K562 (cell line): Measurements from ENCODE around the gene GZMM. TPM values are rescaled to one million over a fixed set of nuclear protein-coding genes. Genes with fewer than 3 reads are reported as not detected.
A peak's percentile ranks its signal among the peaks of the same experiment; 100 is the strongest.

Experiments
- CREM ChIP-seq: IDR thresholded peaks from 2 replicates; pipeline ENCODE4 v1.6.1; 2014; ENCODE audit warnings: antibody characterized with exemption, low read depth
- EGR1 ChIP-seq: fragments of 450-650 bp; conservative IDR thresholded peaks from 2 replicates; pipeline ENCODE4 v1.6.1; 2017; ENCODE audit warnings: mild to moderate bottlenecking
- EWSR1 ChIP-seq: fragments of 450-650 bp; IDR thresholded peaks from 2 replicates; pipeline ENCODE4 v1.6.1; 2018; ENCODE audit warnings: borderline replicate concordance, mild to moderate bottlenecking, low read depth, moderate library complexity; ENCODE audit not compliant: partially characterized antibody
- HLTF ChIP-seq: fragments of 450-650 bp; IDR thresholded peaks from 2 replicates; pipeline ENCODE4 v1.6.1; 2016
- KDM4B ChIP-seq, 2 experiments: fragments of 450-650 bp in 1 of 2; sonication (generic) in 1 of 2; IDR thresholded peaks; 2 replicates each; pipeline ENCODE4 v1.6.1; 2016 to 2017; ENCODE audit warnings: borderline replicate concordance in 2 of 2, antibody characterized with exemption in 1 of 2, low read depth in 1 of 2, mild to moderate bottlenecking in 1 of 2
- NR2F6 ChIP-seq: fragments of 450-650 bp; formaldehyde crosslinking; IDR thresholded peaks from 2 replicates; pipeline ENCODE4 v1.4.0; 2020; ENCODE audit warnings: mild to moderate bottlenecking
- RBFOX2 ChIP-seq: fragments of 200-400 bp; formaldehyde crosslinking; IDR thresholded peaks from 2 replicates; pipeline ENCODE4 v1.6.1; 2017; ENCODE audit warnings: low read depth, mild to moderate bottlenecking, low read length, moderate library complexity
- ZKSCAN1 ChIP-seq: fragments of 150-350 bp; IDR thresholded peaks from 2 replicates; pipeline ENCODE4 v1.6.1; 2016; ENCODE audit warnings: low read depth, low read length
- ZNF316 ChIP-seq: fragments of 450-650 bp; IDR thresholded peaks from 2 replicates; pipeline ENCODE4 v1.6.1; 2016
- ZNF551 ChIP-seq: fragments of 250-450 bp; sonication (Bioruptor Pico); IDR thresholded peaks from 2 replicates; pipeline ENCODE4 v1.5.0; 2021; ENCODE audit warnings: mild to moderate bottlenecking, moderate library complexity
- ZNF76 ChIP-seq: fragments of 250-450 bp; sonication (Bioruptor Pico); IDR thresholded peaks from 2 replicates; pipeline ENCODE4 v1.4.0; 2020; ENCODE audit warnings: mild to moderate bottlenecking, moderate library complexity, borderline replicate concordance
- polyA plus RNA-seq, 8 experiments: library from polyadenylated mRNA; depleted of rRNA in 4 of 8; stranded (reverse) in 5 of 8; unstranded in 3 of 8; fragments of >200 nt; fragmentation: Nextera tagmentation in 2 of 8; fragmentation: Illumina TruSeq in 1 of 8; extraction: Ambion mirVana in 2 of 8; extraction: Trizol in 1 of 8; gene quantifications; 2 replicates each; pipeline versions ENCODE4 v1.2.1 to v1.2.3, GENCODE V29; 2011 to 2014; ENCODE audit warnings: inconsistent platforms in 1 of 8, missing spikeins in 1 of 8
- total RNA-seq, 7 experiments: library from RNA; depleted of rRNA in 6 of 7; stranded (reverse); fragments of >200 nt in 6 of 7; fragmentation: Illumina TruSeq in 2 of 7; extraction: Trizol in 2 of 7; gene quantifications; 2 replicates each; pipeline versions ENCODE4 v1.2.1 to v1.2.3, GENCODE V29; 2011 to 2021; ENCODE audit warnings: low replicate concordance in 1 of 7
- TF ChIP-seq, protein P1 (sequence below): fragments of 450-650 bp; formaldehyde crosslinking; IDR thresholded peaks from 2 replicates; pipeline ENCODE4 v1.4.0; 2020; ENCODE audit warnings: mild to moderate bottlenecking, moderate library complexity
- TF ChIP-seq, protein P2 (sequence below): fragments of 450-650 bp; conservative IDR thresholded peaks from 2 replicates; pipeline ENCODE4 v1.6.1; 2016; ENCODE audit warnings: missing genetic modification characterization, low read depth, mild to moderate bottlenecking, missing compliant biosample characterization, moderate library complexity
- TF ChIP-seq, protein P3 (sequence below): sonication (generic); formaldehyde crosslinking; IDR thresholded peaks from 2 replicates; pipeline ENCODE4 v1.8.0; 2022; ENCODE audit warnings: missing genetic modification reagents, mild to moderate bottlenecking, borderline replicate concordance
- TF ChIP-seq, protein P4 (sequence below): fragments of 450-650 bp; IDR thresholded peaks from 2 replicates; pipeline ENCODE4 v1.6.1; 2014; ENCODE audit warnings: low read depth, mild to moderate bottlenecking, moderate library complexity, borderline replicate concordance

GZMM gene
- total and polyA plus RNA-seq, 9 of the 15 experiments (the other 6 are each of a cell fraction or from before 2014, with no cell fraction given), result 0.08 to 2.6 (median 0.70) TPM; not detected in 2

DNA sequence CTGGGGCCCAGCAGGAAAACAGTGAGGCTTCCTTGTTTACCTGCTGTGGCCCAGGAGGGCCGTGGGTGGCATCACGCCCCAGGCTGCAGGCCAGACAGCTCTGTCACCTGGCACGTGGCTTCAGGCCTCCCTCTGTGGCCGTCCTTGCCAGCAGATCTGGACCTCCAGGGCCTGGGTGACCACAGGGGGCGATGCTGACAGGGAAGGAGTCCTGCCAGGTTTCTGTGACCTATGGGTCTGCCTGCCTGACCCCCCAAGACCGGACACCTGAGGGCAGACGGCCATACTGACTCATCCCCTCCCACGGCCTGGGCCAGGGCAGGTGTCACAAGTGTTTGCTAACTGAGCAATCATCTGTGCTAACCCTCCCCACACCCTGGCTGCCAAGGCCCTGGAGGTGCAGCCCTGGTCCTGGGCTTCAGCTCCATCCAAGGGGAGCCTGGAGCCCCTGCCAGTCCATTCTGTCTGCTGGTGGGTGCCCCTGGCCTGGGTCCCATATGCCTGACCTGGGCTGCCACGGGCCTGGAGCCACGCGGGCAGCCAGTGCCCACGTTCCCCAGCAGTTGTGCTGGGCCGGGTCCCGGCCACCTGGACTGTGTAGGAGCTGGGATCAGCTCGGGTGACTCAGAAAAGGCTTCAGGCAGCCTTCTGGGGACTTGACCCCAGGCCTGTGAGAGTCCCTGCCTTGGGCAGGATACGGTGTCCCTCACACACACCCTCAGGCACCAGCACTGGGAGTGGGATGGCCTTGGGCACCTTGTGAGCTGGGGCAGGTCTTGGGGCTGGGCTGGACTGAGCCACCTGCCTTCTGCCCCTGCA lies 8.6 kb upstream of the GZMM start (continued):
- no peak for TF ChIP-seq ZNF316
- TF ChIP-seq, protein P1, sequence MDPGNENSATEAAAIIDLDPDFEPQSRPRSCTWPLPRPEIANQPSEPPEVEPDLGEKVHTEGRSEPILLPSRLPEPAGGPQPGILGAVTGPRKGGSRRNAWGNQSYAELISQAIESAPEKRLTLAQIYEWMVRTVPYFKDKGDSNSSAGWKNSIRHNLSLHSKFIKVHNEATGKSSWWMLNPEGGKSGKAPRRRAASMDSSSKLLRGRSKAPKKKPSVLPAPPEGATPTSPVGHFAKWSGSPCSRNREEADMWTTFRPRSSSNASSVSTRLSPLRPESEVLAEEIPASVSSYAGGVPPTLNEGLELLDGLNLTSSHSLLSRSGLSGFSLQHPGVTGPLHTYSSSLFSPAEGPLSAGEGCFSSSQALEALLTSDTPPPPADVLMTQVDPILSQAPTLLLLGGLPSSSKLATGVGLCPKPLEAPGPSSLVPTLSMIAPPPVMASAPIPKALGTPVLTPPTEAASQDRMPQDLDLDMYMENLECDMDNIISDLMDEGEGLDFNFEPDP, result no peak
- TF ChIP-seq, protein P2, sequence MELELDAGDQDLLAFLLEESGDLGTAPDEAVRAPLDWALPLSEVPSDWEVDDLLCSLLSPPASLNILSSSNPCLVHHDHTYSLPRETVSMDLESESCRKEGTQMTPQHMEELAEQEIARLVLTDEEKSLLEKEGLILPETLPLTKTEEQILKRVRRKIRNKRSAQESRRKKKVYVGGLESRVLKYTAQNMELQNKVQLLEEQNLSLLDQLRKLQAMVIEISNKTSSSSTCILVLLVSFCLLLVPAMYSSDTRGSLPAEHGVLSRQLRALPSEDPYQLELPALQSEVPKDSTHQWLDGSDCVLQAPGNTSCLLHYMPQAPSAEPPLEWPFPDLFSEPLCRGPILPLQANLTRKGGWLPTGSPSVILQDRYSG (tag), result no peak
- TF ChIP-seq NR2F6, result no peak
- peak; percentile 19; the same call in 1 of the 2 replicates for TF ChIP-seq EGR1
- peak; percentile 40 for TF ChIP-seq RBFOX2
- TF ChIP-seq, protein P3, sequence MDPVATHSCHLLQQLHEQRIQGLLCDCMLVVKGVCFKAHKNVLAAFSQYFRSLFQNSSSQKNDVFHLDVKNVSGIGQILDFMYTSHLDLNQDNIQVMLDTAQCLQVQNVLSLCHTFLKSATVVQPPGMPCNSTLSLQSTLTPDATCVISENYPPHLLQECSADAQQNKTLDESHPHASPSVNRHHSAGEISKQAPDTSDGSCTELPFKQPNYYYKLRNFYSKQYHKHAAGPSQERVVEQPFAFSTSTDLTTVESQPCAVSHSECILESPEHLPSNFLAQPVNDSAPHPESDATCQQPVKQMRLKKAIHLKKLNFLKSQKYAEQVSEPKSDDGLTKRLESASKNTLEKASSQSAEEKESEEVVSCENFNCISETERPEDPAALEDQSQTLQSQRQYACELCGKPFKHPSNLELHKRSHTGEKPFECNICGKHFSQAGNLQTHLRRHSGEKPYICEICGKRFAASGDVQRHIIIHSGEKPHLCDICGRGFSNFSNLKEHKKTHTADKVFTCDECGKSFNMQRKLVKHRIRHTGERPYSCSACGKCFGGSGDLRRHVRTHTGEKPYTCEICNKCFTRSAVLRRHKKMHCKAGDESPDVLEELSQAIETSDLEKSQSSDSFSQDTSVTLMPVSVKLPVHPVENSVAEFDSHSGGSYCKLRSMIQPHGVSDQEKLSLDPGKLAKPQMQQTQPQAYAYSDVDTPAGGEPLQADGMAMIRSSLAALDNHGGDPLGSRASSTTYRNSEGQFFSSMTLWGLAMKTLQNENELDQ (CRISPR knock-in tag), result no peak
- no peak for TF ChIP-seq HLTF
- TF ChIP-seq CREM, result no peak
- no peak for TF ChIP-seq ZKSCAN1
- no peak for TF ChIP-seq EWSR1
- TF ChIP-seq ZNF551 (CRISPR knock-in tag), result no peak
- TF ChIP-seq, protein P4, sequence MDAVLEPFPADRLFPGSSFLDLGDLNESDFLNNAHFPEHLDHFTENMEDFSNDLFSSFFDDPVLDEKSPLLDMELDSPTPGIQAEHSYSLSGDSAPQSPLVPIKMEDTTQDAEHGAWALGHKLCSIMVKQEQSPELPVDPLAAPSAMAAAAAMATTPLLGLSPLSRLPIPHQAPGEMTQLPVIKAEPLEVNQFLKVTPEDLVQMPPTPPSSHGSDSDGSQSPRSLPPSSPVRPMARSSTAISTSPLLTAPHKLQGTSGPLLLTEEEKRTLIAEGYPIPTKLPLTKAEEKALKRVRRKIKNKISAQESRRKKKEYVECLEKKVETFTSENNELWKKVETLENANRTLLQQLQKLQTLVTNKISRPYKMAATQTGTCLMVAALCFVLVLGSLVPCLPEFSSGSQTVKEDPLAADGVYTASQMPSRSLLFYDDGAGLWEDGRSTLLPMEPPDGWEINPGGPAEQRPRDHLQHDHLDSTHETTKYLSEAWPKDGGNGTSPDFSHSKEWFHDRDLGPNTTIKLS, result no peak
- TF ChIP-seq ZNF76 (CRISPR knock-in tag), result no peak
- TF ChIP-seq KDM4B (IDR thresholded peaks at IDR 0.05; ENCODE audit: borderline replicate concordance in 2 of 2, low read depth in 1 of 2), result no peak
